ENCODE measurements around the gene BRD8.

BRD8 gene

DNA sequence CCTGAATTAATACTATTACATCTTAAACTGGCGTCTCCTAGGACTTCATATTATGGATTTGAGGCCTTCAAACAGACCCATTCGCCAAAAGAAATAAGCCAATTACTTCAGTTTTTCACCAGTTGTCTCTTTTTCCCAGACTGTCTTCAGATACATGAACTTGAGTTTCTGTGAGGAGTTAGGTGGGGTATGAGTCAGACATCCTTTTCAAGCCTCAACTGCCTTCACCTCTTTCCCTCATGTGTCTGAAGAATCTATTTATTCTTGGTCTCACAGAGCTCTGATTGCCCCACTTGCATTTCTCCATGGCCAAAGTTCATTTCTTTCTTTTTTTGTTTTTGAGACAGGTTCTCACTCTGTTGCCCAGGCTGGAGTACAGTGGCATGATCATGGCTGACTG is 82.1 kb downstream of the BRD8 start:
- DNase-seq (ENCODE audit: low read depth): no peak
- no peak overlapping the region for H3K4me3 ChIP-seq (ENCODE audit: low read depth, low read length)
- TF ChIP-seq, protein P1, sequence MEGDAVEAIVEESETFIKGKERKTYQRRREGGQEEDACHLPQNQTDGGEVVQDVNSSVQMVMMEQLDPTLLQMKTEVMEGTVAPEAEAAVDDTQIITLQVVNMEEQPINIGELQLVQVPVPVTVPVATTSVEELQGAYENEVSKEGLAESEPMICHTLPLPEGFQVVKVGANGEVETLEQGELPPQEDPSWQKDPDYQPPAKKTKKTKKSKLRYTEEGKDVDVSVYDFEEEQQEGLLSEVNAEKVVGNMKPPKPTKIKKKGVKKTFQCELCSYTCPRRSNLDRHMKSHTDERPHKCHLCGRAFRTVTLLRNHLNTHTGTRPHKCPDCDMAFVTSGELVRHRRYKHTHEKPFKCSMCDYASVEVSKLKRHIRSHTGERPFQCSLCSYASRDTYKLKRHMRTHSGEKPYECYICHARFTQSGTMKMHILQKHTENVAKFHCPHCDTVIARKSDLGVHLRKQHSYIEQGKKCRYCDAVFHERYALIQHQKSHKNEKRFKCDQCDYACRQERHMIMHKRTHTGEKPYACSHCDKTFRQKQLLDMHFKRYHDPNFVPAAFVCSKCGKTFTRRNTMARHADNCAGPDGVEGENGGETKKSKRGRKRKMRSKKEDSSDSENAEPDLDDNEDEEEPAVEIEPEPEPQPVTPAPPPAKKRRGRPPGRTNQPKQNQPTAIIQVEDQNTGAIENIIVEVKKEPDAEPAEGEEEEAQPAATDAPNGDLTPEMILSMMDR (IDR thresholded peaks at IDR 0.05; ENCODE audit: control insufficient read depth, extremely low read depth, insufficient read depth): no peak

DNA sequence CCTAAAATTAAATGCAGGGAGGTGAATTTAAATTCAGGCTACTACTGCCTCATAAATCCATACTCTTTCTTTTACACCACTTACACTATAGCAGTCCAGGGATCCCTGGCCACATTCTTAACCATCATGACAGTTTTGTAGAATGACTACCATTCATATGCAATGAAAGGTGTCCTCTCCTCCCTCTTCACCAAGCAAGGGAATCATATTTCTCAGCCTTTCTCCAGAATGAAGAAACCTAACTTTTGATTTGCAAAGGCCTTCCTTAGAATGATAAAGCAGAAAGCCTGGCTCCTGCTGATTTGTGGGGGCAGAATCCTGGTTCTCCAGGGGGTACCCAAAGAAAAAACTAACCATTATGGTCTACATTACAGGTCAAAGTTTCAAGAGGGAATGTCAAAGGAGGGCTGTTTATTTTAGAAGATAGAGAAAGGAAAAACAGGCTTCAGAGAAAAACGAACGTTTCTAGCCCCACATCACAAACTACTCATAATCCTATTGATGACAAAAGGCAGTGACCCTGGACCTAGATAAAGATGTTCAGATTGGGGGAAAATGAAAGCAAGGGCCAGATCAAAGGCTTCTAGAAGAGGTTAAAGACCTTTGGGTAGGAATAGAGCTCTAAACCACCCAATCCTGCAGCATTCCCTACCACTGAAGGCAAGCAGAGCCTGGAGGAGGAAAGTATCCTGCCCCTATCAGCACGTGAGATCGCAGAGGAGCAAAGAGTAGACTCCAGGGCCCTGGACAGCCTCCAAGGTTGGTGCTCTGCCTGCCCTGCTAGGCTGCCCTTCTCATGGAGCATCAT is 83.1 kb downstream of the BRD8 start:
- H3K4me3 ChIP-seq (ENCODE audit: low read depth, low read length): no peak overlapping the region
- TF ChIP-seq, protein P1 (IDR thresholded peaks at IDR 0.05; ENCODE audit: control insufficient read depth, extremely low read depth, insufficient read depth): no peak
- DNase-seq (ENCODE audit: low read depth): no peak

DNA sequence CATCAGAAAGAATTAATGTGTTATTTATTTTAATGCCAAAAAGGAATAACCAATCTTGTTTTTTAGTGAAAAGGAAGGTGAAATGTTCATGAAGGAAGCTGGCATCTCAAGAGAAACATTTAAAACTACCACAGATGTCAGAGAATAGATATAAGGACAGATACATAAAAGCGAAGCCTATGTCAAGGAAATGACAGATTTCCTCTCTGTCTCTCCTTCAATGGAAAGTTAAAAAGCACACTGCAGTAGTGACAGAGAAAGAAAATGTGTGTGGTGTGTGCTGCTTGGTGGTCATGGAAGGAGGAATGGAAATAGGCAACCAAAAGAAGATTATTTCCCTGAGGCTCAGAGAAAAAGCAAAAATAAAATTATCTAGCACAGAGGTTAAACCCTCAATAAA is 85.4 kb downstream of the BRD8 start:
- H3K4me3 ChIP-seq (ENCODE audit: low read depth, low read length): no peak overlapping the region
- no peak for DNase-seq (ENCODE audit: low read depth)
- TF ChIP-seq, protein P1 (IDR thresholded peaks at IDR 0.05; ENCODE audit: control insufficient read depth, extremely low read depth, insufficient read depth): no peak

DNA sequence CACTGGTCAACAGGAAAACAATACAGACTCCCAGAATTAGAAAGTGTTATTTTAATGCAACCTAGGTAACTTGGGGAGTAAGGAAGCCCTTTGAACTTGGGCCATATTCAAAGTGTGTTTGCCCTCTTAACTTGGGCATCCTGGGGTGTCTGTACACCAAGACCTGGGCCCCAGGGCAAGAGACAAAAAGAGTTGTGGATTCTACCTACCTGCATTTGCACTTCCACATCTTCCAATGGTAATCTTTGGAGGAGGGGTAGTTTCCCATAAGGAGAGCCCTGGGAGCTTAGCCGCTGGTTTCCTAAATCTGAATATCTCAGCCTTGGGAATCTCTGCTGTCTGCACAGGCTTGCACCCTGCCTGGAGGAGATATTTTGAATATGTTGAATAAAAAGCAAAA is 86.1 kb downstream of the BRD8 start:
- H3K4me3 ChIP-seq (ENCODE audit: low read depth, low read length): no peak overlapping the region
- no peak for DNase-seq (ENCODE audit: low read depth)
- TF ChIP-seq, protein P1 (IDR thresholded peaks at IDR 0.05; ENCODE audit: control insufficient read depth, extremely low read depth, insufficient read depth): no peak

DNA sequence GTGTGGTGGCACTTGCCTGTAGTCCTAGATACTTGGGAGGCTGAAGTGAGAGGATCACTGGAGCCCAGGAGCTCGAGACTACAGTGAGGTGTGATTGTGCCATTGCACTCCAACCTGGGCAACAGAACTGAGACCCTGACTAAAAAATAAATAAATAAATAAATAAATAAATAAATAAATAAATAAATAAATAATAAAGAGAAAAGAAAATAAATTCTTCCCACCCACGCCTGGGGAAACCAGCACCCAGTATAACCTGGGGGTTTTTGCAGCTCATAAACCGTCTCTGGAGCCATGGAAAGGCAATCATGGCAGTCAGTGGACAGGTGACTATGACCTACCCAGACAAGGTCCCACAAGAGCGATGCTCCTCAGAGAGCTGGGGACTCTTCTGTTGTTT is 86.7 kb downstream of the BRD8 start:
- no peak overlapping the region for H3K4me3 ChIP-seq (ENCODE audit: low read depth, low read length)
- no peak for DNase-seq (ENCODE audit: low read depth)
- TF ChIP-seq, protein P1 (IDR thresholded peaks at IDR 0.05; ENCODE audit: control insufficient read depth, extremely low read depth, insufficient read depth): no peak
